ENCODE results near the gene SELENOI. TPM values are rescaled to one million over a fixed set of nuclear protein-coding genes. Genes with fewer than 3 reads are reported as not detected.

SELENOI gene
- total and polyA plus RNA-seq, 2 of the 4 experiments (the other 2 are of a cell fraction), result 5.1 to 25.1 TPM

DNA sequence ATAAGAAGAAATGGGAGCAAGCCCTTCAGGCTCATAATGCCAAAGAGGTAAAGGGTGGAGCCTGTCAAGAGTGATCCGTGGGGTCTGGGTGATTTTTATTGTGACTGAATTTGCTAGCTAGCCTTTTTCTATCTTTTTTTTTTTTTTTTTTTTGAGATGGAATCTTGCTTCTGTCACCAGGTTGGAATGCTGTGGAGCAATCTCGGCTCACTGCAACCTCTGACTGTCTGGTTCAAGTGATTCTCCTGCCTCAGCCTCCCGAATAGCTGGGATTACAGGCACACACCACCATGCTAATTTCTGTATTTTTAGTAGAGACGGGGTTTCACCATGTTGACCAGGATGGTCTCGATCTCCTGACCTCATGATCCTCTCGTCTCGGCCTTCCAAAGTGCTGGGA lies 84.9 kb downstream of the SELENOI start:
- Histone ChIP-seq H3K9me3 (ENCODE audit: control insufficient read depth, insufficient read depth, low read length) (no peaks in the 10 kb centered on the region), H3K9me1 (ENCODE audit: insufficient read depth, low read length) (no peaks in the 10 kb centered on the region), H3K36me3 (ENCODE audit: control insufficient read depth, insufficient read depth, low read length) (no peaks in the 10 kb centered on the region), H3K56ac (ENCODE audit: extremely low read depth, insufficient read depth, low read length) (no peak overlapping the region), H3K14ac (replicated peaks; ENCODE audit: low read depth, low read length) (no peak overlapping the region), H3K4me1 (ENCODE audit: control insufficient read depth, insufficient read depth, low read length) (no peaks in the 10 kb centered on the region), H3K18ac (ENCODE audit: low read depth, low read length) (no peak overlapping the region), H3K9ac (ENCODE audit: low read depth, low read length) (no peak overlapping the region), H3K79me1 (ENCODE audit: low read depth in 1 of 2, low read length in 2 of 2) (no peaks in the 10 kb centered on the region), H2AFZ (replicated peaks; ENCODE audit: low read length, poor library complexity) (no peak overlapping the region), H4K8ac (ENCODE audit: low read depth in 2 of 2, low read length in 2 of 2) (no peak overlapping the region), H3K4me3 (ENCODE audit: insufficient read depth, low read depth, low read length) (no peak overlapping the region), H4K91ac (ENCODE audit: insufficient read depth, low read depth, low read length) (no peak overlapping the region), H2AK5ac (ENCODE audit: low read depth, low read length) (no peak overlapping the region), H2BK120ac (ENCODE audit: low read depth, low read length) (no peak overlapping the region), H4K20me1 (ENCODE audit: insufficient read depth, low read length) (no peaks in the 10 kb centered on the region), H3K27ac (ENCODE audit: insufficient read depth, low read length) (no peak overlapping the region), H2BK20ac (ENCODE audit: low read depth, low read length) (no peak overlapping the region), H2AK9ac (replicated peaks; ENCODE audit: low read depth, low read length, poor library complexity) (no peak overlapping the region), H3K27me3 (ENCODE audit: control insufficient read depth, insufficient read depth, low read length) (peaks cover 14% of the 10 kb centered on the region), H3K4ac (ENCODE audit: low read depth, low read length) (no peak overlapping the region), H2BK5ac (ENCODE audit: low read depth, low read length, poor library complexity, severe bottlenecking) (no peak overlapping the region), H4K5ac (ENCODE audit: low read depth, low read length) (no peak overlapping the region), H3K4me2 (ENCODE audit: low read depth, low read length) (no peak overlapping the region), H2BK15ac (ENCODE audit: low read depth, low read length) (no peak overlapping the region), H3K23ac (ENCODE audit: low read depth, low read length) (no peak overlapping the region)
- ATAC-seq (ENCODE audit: low read depth), result no peak
- BruUV-seq (replicated peaks), result no TSS peak
- intact Hi-C loops (cut with micrococcal nuclease) (no loop called here), in situ Hi-C loops (cut with MboI; ENCODE audit: low sequenced_read_pairs) (no loop called here), dilution Hi-C loops (cut with HindIII; ENCODE audit: low sequenced_read_pairs, unreplicated experiment) (no loop called here)
- ChIA-PET POLR2A (ENCODE audit: unreplicated experiment) (no interaction called here), CTCF (no interaction called here)
- TF ChIP-seq CEBPB (IDR thresholded peaks at IDR 0.05; ENCODE audit: low read depth, low read length) (peak; percentile 70), RAD21 (IDR thresholded peaks at IDR 0.05; ENCODE audit: low read length) (no peak)
- peak; percentile 41 for DNase-seq
- WGBS, 2 experiments (ENCODE audit: extremely low coverage in 2 of 2, insufficient read length in 1 of 2), result no CpG with 5 or more reads among the region's 7 CpGs
